Calu3 (cell line): ENCODE data around the gene ISOC2. TPM values are rescaled to one million over a fixed set of nuclear protein-coding genes. Genes with fewer than 3 reads are reported as not detected.

Experiments
- BruUV-seq: library from RNA; stranded (reverse); fragments of 400-500 nt; replicated peaks from 2 replicates; lab custom pipeline; 2021; lab: Mats Ljungman, UMichigan
- CTCF ChIA-PET: fragments of 300-600 bp; sonication (Branson Sonifier 250); formaldehyde crosslinking; loops from one replicate; lab custom pipeline; 2022; ENCODE audit warnings: antibody characterized with exemption; lab: Charles Lee
- DNase-seq: peaks from one replicate; pipeline ENCODE4 v3.0.0; 2022
- H3K27ac Mint-ChIP-seq: one replicate; pipeline ENCODE4 v1.8.0; 2022; ENCODE audit warnings: mixed read lengths; ENCODE audit not compliant: unreplicated experiment
- H3K27me3 Mint-ChIP-seq: one replicate; pipeline ENCODE4 v1.8.0; 2022; ENCODE audit warnings: mixed read lengths; ENCODE audit not compliant: unreplicated experiment
- H3K36me3 Mint-ChIP-seq: one replicate; pipeline ENCODE4 v1.8.0; 2022; ENCODE audit warnings: mild to moderate bottlenecking, moderate library complexity, mixed read lengths; ENCODE audit not compliant: insufficient read depth, unreplicated experiment
- H3K4me1 Mint-ChIP-seq: one replicate; pipeline ENCODE4 v1.8.0; 2022; ENCODE audit warnings: mild to moderate bottlenecking, low read depth, mixed read lengths; ENCODE audit not compliant: unreplicated experiment
- H3K4me3 Mint-ChIP-seq: one replicate; pipeline ENCODE4 v1.8.0; 2022; ENCODE audit warnings: mild to moderate bottlenecking, low read depth, moderate library complexity, mixed read lengths; ENCODE audit not compliant: unreplicated experiment
- H3K9me3 Mint-ChIP-seq: one replicate; pipeline ENCODE4 v1.8.0; 2022; ENCODE audit warnings: low read depth, mixed read lengths; ENCODE audit not compliant: unreplicated experiment
- intact Hi-C: fragments of 100-400 bp; cut with micrococcal nuclease; formaldehyde crosslinking; loops from one replicate; pipeline ENCODE4 v1.10.0; 2022; ENCODE audit not compliant: unreplicated experiment
- total RNA-seq: library from RNA; stranded (reverse); gene quantifications from 2 replicates; pipeline ENCODE4 v1.2.3, GENCODE V29; 2022
- TF ChIP-seq, protein P1 (sequence below): fragments of 200-600 bp; IDR thresholded peaks from one replicate; pipeline ENCODE4 v1.8.0; 2022; ENCODE audit warnings: antibody characterized with exemption; ENCODE audit not compliant: unreplicated experiment

Gene ISOC2
- total RNA-seq, 1 experiment from 2014 or later: 44.9 TPM

DNA sequence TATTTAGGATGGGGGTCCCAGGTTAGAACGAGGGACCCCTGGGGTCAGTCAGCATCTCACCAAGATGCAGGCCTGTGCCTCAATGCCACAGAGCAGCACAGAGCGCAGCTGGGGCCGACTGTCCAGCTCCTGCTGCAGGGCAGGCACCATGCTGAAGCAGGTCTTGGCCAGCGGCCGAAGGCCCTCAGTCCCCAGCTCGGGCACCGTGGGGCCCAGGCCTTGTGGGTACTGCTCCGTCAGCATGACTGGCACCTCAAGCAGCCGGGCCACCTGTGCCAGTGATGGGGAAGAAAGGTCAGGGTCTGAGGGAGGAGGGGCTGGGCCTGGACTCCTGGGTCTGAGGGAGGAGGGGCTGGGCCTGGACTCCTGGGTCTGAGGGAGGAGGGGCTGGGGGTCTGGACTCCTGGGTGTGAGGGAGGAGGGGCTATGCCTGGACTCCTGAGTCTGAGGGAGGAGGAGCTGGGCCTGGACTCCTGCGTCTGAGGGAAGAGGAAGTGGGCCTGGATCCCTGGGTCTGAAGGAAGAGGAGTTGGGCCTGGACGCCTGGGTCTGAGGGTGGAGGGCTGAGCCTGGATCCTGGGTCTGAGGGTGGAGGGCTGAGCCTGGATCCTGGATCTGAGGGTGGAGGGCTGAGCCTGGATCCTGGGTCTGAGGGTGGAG is 5.7 kb downstream of the ISOC2 start:
- peaks cover 17% of the 10 kb centered on the region for H3K27me3 Mint-ChIP-seq
- TF ChIP-seq, protein P1, sequence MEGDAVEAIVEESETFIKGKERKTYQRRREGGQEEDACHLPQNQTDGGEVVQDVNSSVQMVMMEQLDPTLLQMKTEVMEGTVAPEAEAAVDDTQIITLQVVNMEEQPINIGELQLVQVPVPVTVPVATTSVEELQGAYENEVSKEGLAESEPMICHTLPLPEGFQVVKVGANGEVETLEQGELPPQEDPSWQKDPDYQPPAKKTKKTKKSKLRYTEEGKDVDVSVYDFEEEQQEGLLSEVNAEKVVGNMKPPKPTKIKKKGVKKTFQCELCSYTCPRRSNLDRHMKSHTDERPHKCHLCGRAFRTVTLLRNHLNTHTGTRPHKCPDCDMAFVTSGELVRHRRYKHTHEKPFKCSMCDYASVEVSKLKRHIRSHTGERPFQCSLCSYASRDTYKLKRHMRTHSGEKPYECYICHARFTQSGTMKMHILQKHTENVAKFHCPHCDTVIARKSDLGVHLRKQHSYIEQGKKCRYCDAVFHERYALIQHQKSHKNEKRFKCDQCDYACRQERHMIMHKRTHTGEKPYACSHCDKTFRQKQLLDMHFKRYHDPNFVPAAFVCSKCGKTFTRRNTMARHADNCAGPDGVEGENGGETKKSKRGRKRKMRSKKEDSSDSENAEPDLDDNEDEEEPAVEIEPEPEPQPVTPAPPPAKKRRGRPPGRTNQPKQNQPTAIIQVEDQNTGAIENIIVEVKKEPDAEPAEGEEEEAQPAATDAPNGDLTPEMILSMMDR: no peak
- H3K9me3 Mint-ChIP-seq: no peaks in the 10 kb centered on the region
- H3K27ac Mint-ChIP-seq: no peak overlapping the region
- H3K36me3 Mint-ChIP-seq: peaks cover 24% of the 10 kb centered on the region
- no peak overlapping the region for H3K4me3 Mint-ChIP-seq
- intact Hi-C loops: no loop called here
- peaks cover 10% of the 10 kb centered on the region for H3K4me1 Mint-ChIP-seq
- no TSS peak for BruUV-seq
- no peak for DNase-seq
- CTCF ChIA-PET: no interaction called here

DNA sequence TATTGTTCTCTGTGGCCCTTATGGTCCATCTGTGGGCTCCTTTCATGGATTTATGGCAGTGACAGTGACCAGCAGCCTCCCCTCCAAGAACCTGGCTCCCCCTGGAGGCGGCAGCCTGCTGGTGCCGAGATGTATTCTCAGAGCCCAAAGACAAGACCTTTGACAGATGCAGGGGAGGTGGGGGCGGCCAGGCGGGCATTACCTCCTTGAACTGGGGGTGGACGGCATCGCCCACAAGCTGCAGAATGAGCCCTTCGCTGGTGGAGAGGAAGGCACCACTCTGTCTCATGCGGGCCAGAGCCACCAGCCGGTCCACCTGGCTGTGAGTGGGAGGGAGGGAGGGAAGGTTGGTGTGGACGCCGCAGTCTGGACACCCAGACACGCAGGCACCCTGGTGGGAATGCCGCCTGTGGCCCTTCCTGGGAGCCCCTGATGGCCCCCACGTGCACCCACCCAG is 6.6 kb downstream of the ISOC2 start:
- TF ChIP-seq, protein P1: peak; percentile 86
- peaks cover 17% of the 10 kb centered on the region for H3K27me3 Mint-ChIP-seq
- intact Hi-C loops: no loop called here
- H3K27ac Mint-ChIP-seq: no peak overlapping the region
- H3K4me1 Mint-ChIP-seq: peaks cover under 1% of the 10 kb centered on the region
- CTCF ChIA-PET: interaction anchor here (1.1 kb wide), 1 partner anchor 13 kb away, joined by 3 read pairs; no protein-coding TSS in a partner anchor
- H3K4me3 Mint-ChIP-seq: no peak overlapping the region
- H3K36me3 Mint-ChIP-seq: peaks cover 17% of the 10 kb centered on the region
- no TSS peak for BruUV-seq
- H3K9me3 Mint-ChIP-seq: no peaks in the 10 kb centered on the region
- peak; percentile 70 for DNase-seq

DNA sequence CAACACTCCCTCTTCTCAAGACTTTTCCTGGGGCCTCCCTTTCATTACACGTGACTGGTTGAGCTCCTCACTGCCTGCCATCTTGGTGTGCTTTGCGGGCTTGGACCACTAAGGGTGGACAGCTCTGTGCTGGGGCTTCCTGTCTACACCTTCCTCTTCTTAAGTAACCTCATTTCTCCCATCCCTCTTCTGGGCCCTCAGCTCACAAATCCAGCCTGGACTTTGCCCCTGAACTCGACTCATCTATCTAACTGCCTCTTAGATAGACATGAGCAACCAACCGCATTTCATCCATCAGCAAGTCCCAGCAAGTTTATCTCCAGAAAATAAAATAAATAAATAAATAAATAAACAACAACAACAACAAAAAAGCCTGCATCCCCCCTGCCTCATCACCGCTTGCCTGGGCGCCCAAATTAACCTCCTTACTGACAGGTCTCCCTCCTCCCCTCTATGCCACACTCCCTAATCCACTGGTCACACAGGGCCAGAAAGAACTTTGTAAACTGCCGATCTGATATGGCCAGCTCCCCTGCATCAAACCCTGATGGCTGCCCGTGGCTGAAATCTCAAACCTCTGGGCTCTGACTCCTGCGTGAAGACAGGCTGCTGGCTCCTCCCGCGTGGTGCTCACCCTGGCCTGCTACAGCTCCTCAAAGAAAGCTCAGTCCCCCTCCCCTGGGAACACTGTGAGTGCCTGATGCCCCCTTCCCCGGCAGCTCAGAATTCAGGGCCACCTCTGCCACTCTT is 7.8 kb downstream of the ISOC2 start:
- Mint-ChIP-seq H3K9me3 (no peaks in the 10 kb centered on the region), H3K27me3 (peaks cover 17% of the 10 kb centered on the region), H3K4me3 (no peak overlapping the region), H3K36me3 (peaks cover 16% of the 10 kb centered on the region), H3K4me1 (no peaks in the 10 kb centered on the region), H3K27ac (peak overlapping the region; percentile 30)
- no peak for DNase-seq
- CTCF ChIA-PET: interaction anchor here (0.6 to 1.1 kb wide), 2 partner anchors 14 to 253 kb away, joined by 3 read pairs; no protein-coding TSS in a partner anchor
- BruUV-seq: no TSS peak
- TF ChIP-seq, protein P1: no peak
- intact Hi-C loops: no loop called here

DNA sequence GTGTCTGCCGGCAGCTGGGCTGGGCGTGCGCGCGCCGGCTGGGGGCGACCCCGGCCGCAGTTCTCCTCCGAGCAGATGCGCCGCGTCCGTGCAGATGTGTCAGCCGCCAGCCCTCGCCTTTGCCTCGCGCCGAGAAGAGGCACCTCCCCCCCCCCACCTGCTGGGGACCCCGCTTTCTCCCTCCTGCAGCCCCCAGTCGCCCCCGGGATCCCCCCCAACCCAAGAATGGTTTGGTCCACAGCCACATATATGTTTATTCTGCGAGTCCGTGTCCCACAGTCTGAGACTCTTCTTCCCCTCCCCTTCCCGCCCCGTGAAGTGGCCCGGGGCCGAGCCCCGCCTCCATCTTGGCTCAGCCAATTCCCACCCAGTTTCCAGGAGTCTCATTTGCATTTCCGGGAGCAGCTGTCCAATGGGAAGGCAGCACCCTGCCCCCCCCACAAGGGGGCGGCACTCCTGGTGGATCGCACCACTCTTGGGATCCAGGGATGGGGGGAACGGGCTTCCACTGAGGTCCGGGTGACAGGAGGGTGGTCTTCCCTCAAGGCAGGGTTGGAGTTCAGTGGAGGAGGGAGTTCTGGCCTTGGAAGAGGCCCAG is 8.6 kb downstream of the ISOC2 start:
- no TSS peak for BruUV-seq
- no peak for DNase-seq
- H3K9me3 Mint-ChIP-seq: no peaks in the 10 kb centered on the region
- peaks cover 16% of the 10 kb centered on the region for H3K36me3 Mint-ChIP-seq
- TF ChIP-seq, protein P1: peak; percentile 44
- peaks cover 17% of the 10 kb centered on the region for H3K27me3 Mint-ChIP-seq
- intact Hi-C loops: no loop called here
- no peaks in the 10 kb centered on the region for H3K4me1 Mint-ChIP-seq
- CTCF ChIA-PET: interaction anchor here (0.6 kb wide), 1 partner anchor 252 kb away, joined by 3 read pairs; no protein-coding TSS in a partner anchor
- no peak overlapping the region for H3K4me3 Mint-ChIP-seq
- H3K27ac Mint-ChIP-seq: peak overlapping the region; percentile 30
